Colonic mucosa (tissue), 4 donors: Measurements from ENCODE around the gene FPGT. TPM values are rescaled to one million over a fixed set of nuclear protein-coding genes. Genes with fewer than 3 reads are reported as not detected.
"Not testable (repeated sequence)": the region's sequence is repeated elsewhere in the genome, so short reads cannot be mapped to it uniquely, and the experiment has no call there.

Experiments
- DNase-seq: peaks from one replicate; pipeline ENCODE4 v3.0.0-alpha.2; 2020
- H3K27ac ChIP-seq: fragments of 200-600 bp; one replicate; pipeline ENCODE4 v1.8.0; 2021
- H3K27me3 ChIP-seq: fragments of 200-600 bp; one replicate; pipeline ENCODE4 v1.8.0; 2021
- H3K36me3 ChIP-seq: fragments of 200-600 bp; one replicate; pipeline ENCODE4 v1.8.0; 2021
- H3K4me1 ChIP-seq: fragments of 200-600 bp; one replicate; pipeline ENCODE4 v1.8.0; 2021; ENCODE audit warnings: mild to moderate bottlenecking
- H3K4me3 ChIP-seq: fragments of 200-600 bp; one replicate; pipeline ENCODE4 v1.8.0; 2021
- H3K9ac ChIP-seq, 2 donors: one replicate each; pipeline ENCODE4 v1.7.0; 2013; ENCODE audit warnings: control low read depth in 2 of 2, low read depth in 2 of 2, low read length in 2 of 2
- H3K9me3 ChIP-seq: fragments of 200-600 bp; one replicate; pipeline ENCODE4 v1.8.0; 2021
- intact Hi-C: fragments of 100-400 bp; cut with DNase I; formaldehyde crosslinking; loops from one replicate; pipeline ENCODE4 v1.14.1; 2022
- total RNA-seq, 2 donors: library from RNA; stranded (reverse); fragmentation: NEBNext Ultra II Directional in 1 of 2; extraction: Animal tissue kit (Norgen Biotek cat#: 25700) in 1 of 2; gene quantifications; one replicate each; pipeline ENCODE4 v1.2.1, GENCODE V29; 2021
- TF ChIP-seq, protein P1 (sequence below): fragments of 200-600 bp; IDR thresholded peaks from one replicate; pipeline ENCODE4 v1.8.0; 2022; ENCODE audit warnings: antibody characterized with exemption, mild to moderate bottlenecking
- donor health status: healthy.
- donor health status: DM: no; HTN: no; CAD: no.
- donor health status: DM: no; HTN: no; CAD: no.

FPGT gene
- total RNA-seq = 10 to 100 TPM; 14.8 to 15.8 TPM

DNA sequence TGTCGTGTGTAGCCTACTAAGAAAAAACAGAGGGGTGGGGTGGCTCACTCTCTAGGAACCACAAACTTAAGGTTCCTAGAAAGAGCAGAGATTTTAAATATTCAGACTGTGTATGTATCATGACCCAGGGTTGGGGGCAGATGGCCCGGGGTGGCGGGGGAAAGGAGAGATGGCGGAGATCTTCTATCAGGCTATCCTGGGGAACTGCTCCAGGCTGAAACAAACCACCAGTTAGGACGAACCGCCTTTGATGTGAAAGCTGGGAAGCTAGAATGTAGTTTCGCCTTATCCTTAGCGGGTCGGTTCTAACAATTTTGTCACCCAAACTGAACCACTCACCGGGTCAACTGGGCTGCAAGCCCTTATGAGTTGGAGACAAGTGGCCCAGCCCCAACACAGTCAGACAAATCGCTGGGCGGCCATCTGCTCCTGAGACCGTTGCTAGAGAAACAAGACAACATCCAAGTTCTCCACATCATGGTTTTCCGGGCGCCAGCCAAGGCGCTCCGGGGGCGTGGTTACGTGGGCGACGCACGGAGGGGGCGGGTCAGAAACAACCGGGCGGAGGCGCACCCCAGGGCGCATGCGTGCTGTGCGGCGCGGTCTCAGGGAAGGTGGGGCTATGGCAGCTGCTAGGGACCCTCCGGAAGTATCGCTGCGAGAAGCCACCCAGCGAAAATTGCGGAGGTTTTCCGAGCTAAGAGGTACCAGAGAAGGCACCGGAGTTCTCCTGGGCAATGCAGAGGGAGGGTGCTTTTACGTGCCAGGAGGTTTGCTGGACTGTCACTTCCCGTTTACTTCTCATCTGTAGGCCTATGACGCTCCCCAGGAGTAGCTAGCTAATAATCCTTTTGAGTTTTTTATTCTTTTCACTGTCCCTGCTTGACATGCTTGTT is at the start of gene FPGT, which contains the start of gene LRRIQ3:
TSS of gene FPGT (plus strand) at position 586 of the 896 bp plus-strand sequence. CDS start at position 623, 37 bp downstream.
TSS of gene LRRIQ3 (minus strand) at position 520 of the 896 bp plus-strand sequence. CDS start 14,492 bp downstream, outside the sequence.
- Histone ChIP-seq H3K9me3 (no peaks in the 10 kb centered on the region), H3K36me3 (no peaks in the 10 kb centered on the region), H3K4me1 (peaks cover 4% of the 10 kb centered on the region), H3K9ac (peak within 1 kb of the TSS; percentile 78 to 91), H3K4me3 (peak within 1 kb of the TSS; percentile 51), H3K27me3 (no peaks in the 10 kb centered on the region), H3K27ac (peak within 1 kb of the TSS; percentile 79)
- TF ChIP-seq, protein P1, sequence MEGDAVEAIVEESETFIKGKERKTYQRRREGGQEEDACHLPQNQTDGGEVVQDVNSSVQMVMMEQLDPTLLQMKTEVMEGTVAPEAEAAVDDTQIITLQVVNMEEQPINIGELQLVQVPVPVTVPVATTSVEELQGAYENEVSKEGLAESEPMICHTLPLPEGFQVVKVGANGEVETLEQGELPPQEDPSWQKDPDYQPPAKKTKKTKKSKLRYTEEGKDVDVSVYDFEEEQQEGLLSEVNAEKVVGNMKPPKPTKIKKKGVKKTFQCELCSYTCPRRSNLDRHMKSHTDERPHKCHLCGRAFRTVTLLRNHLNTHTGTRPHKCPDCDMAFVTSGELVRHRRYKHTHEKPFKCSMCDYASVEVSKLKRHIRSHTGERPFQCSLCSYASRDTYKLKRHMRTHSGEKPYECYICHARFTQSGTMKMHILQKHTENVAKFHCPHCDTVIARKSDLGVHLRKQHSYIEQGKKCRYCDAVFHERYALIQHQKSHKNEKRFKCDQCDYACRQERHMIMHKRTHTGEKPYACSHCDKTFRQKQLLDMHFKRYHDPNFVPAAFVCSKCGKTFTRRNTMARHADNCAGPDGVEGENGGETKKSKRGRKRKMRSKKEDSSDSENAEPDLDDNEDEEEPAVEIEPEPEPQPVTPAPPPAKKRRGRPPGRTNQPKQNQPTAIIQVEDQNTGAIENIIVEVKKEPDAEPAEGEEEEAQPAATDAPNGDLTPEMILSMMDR = no peak
- DNase-seq = peak; percentile 96
- intact Hi-C loops = no loop called here

DNA sequence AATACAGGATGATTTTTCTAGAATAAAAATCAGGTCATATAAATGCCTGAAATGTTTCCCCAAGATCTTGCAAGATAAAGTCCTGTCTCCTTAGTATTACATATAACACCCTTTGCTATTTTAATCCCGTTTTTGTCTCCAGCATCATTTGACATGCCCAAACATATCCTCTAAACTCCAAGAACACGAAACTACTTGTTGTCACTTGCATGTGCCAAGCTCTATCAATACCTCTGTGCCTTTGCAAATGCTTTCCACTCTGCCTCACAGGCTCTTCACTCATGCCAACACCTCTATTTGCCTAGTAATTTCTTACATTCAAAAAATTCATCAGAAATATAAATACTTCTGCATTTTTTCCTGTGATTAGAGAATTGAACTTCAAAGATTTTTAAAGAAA is 38.0 kb upstream of the FPGT start:
- no peaks in the 10 kb centered on the region for H3K4me1 ChIP-seq
- intact Hi-C loops = no loop called here
- no peaks in the 10 kb centered on the region for H3K36me3 ChIP-seq
- TF ChIP-seq, protein P1 = no peak
- no peak overlapping the region for H3K27ac ChIP-seq
- H3K9ac ChIP-seq = no peak overlapping the region
- H3K27me3 ChIP-seq = no peaks in the 10 kb centered on the region
- no peak for DNase-seq
- H3K9me3 ChIP-seq = no peaks in the 10 kb centered on the region
- H3K4me3 ChIP-seq = no peak overlapping the region

DNA sequence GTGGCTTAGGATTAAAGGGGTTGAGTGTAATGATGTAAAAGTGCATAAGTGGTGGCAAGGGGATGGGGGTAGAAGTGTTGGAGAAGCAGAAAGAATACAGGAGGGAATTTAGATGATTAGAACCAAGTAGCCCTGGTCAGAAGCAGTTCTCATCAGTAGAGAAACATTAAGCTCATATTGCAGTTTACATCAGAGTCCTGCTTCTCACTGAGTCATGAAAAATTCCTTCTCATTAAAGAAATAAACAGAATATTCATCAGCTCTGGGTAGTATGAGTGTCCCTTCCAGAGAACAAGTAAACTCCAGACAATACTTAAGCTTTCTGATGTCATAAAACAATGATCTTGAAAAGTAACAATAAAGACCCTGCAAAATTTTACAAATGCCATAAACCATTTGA is 36.5 kb upstream of the FPGT start:
- H3K9me3 ChIP-seq = no peaks in the 10 kb centered on the region
- H3K4me3 ChIP-seq = no peak overlapping the region
- DNase-seq = no peak
- H3K27ac ChIP-seq = no peak overlapping the region
- no peak overlapping the region for H3K9ac ChIP-seq
- H3K27me3 ChIP-seq = no peaks in the 10 kb centered on the region
- TF ChIP-seq, protein P1 = no peak
- no peaks in the 10 kb centered on the region for H3K36me3 ChIP-seq
- intact Hi-C loops = no loop called here
- no peaks in the 10 kb centered on the region for H3K4me1 ChIP-seq

DNA sequence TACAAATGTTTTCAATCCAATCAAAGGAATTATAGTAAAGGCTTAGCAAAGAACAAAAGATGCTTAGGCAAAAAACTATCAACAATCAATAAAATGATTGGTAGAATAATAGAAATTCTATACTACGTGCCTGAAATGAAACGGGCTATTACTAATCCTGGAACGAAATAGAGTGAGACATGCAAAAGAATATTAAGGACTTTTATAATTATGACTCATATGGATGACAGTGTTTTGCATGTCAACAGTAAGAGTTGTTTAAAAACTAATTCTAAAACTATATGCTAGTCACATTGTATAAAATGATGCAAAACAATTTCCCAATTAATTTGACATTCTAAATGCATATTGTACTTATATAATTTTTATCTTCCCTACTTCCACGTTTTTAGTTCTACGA is 35.7 kb upstream of the FPGT start:
- no peaks in the 10 kb centered on the region for H3K4me1 ChIP-seq
- no peaks in the 10 kb centered on the region for H3K36me3 ChIP-seq
- no peak for DNase-seq
- TF ChIP-seq, protein P1 = no peak
- H3K9ac ChIP-seq = no peak overlapping the region
- H3K27me3 ChIP-seq = no peaks in the 10 kb centered on the region
- H3K9me3 ChIP-seq = no peaks in the 10 kb centered on the region
- no peak overlapping the region for H3K27ac ChIP-seq
- intact Hi-C loops = no loop called here
- H3K4me3 ChIP-seq = no peak overlapping the region

DNA sequence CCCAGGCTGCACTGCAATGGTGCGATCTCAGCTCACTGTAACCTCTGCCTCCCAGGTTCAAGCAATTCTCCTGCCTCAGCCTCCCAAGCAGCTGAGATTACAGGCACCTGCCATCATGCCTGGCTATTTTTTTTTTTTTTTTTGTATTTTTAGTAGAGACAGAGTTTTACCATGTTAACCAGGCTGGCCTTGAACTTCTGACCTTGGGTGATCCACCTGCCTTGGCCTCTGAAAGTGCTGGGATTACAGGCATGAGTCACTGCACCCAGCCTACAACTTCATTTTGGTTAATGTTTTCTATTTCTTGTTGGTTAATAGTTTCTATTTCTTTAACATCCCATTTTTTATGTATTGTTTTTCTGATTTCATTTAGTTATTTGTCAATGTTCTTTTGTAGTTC is 23.6 kb upstream of the FPGT start:
- H3K27ac ChIP-seq, H3K9me3 ChIP-seq, H3K27me3 ChIP-seq, H3K4me3 ChIP-seq, H3K36me3 ChIP-seq, DNase-seq, H3K9ac ChIP-seq, H3K4me1 ChIP-seq, intact Hi-C loops: not testable (repeated sequence)

DNA sequence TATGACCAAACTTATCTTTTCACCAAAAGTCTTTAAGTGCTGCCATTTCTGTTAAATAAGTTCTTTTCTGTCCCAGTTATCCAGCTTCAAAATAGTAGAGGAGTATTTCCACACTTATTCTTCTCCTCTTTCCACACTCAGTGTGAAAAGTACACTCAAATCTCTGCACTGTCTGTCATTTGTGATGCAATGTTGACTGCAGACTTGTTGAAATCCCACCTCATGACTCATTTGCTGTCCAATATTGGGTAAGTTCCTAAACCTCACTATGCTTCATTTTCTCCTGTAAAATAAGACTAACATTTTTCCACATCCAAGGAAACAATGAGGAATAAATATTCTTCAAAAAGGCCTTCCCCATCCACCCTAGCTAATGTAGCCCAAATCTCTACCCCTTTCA is 17.6 kb upstream of the FPGT start:
- Histone ChIP-seq H3K27ac (no peak overlapping the region), H3K36me3 (no peaks in the 10 kb centered on the region), H3K4me3 (no peak overlapping the region), H3K27me3 (no peaks in the 10 kb centered on the region), H3K9me3 (no peaks in the 10 kb centered on the region), H3K4me1 (no peaks in the 10 kb centered on the region), H3K9ac (no peak overlapping the region)
- intact Hi-C loops = no loop called here
- TF ChIP-seq, protein P1 = no peak
- DNase-seq = no peak
